ENCODE measurements around the gene TBC1D10B.

The TBC1D10B gene

GRCh38 chr16:30380072-30380802 is 9.9 kb upstream of the TBC1D10B start:
- Histone ChIP-seq H3K4me2 (ENCODE audit: low read length) (peak overlapping the region; percentile 95), H3K4me3 (ENCODE audit: low read depth, low read length, poor library complexity, severe bottlenecking) (peak overlapping the region; percentile 92), H3K79me2 (ENCODE audit: insufficient read depth, low read length) (peaks cover 8% of the 10 kb centered on the region; the same call in 1 of the 2 replicates), H3K9ac (ENCODE audit: low read length) (peak overlapping the region; percentile 94; the same call in 1 of the 2 replicates), H3F3A (ENCODE audit: insufficient read depth, low read length) (peaks cover 11% of the 10 kb centered on the region; the same call in 1 of the 2 replicates), H3K9me2 (ENCODE audit: low read depth, low read length) (no peaks in the 10 kb centered on the region), H3K27ac (ENCODE audit: low read depth, low read length, poor library complexity, severe bottlenecking) (peak overlapping the region; percentile 91), H3K9me3 (ENCODE audit: low read length) (no peaks in the 10 kb centered on the region), H3K27me3 (ENCODE audit: insufficient read depth, low read length) (no peaks in the 10 kb centered on the region), H4K20me1 (ENCODE audit: insufficient read depth, low read length) (no peaks in the 10 kb centered on the region), H2AFZ (ENCODE audit: low read length) (no peak overlapping the region), H3K4me1 (ENCODE audit: insufficient read depth, low read length, severe bottlenecking) (peaks cover 62% of the 10 kb centered on the region), H3K36me3 (ENCODE audit: insufficient read depth, low read length) (peaks cover 14% of the 10 kb centered on the region; the same call in 1 of the 2 replicates)
- TF ChIP-seq CTCF (IDR thresholded peaks at IDR 0.05; ENCODE audit: low read length) = no peak
- TF ChIP-seq EZH2 (IDR thresholded peaks at IDR 0.05; ENCODE audit: borderline replicate concordance, low read length) = no peak

GRCh38 chr16:30379158-30379783 is 9.0 kb upstream of the TBC1D10B start:
- H3K27me3 ChIP-seq (ENCODE audit: insufficient read depth, low read length) = no peaks in the 10 kb centered on the region
- peak overlapping the region; percentile 91 for H3K27ac ChIP-seq (ENCODE audit: low read depth, low read length, poor library complexity, severe bottlenecking)
- H3K4me2 ChIP-seq (ENCODE audit: low read length) = peak overlapping the region; percentile 95
- peaks cover 62% of the 10 kb centered on the region for H3K4me1 ChIP-seq (ENCODE audit: insufficient read depth, low read length, severe bottlenecking)
- peaks cover 8% of the 10 kb centered on the region; the same call in 1 of the 2 replicates for H3K79me2 ChIP-seq (ENCODE audit: insufficient read depth, low read length)
- H3K9me2 ChIP-seq (ENCODE audit: low read depth, low read length) = no peaks in the 10 kb centered on the region
- peak overlapping the region; percentile 92 for H3K4me3 ChIP-seq (ENCODE audit: low read depth, low read length, poor library complexity, severe bottlenecking)
- TF ChIP-seq CTCF (IDR thresholded peaks at IDR 0.05; ENCODE audit: low read length) = no peak
- no peak for TF ChIP-seq EZH2 (IDR thresholded peaks at IDR 0.05; ENCODE audit: borderline replicate concordance, low read length)
- peak overlapping the region; percentile 61; the same call in 1 of the 2 replicates for H3K9ac ChIP-seq (ENCODE audit: low read length)
- no peaks in the 10 kb centered on the region for H4K20me1 ChIP-seq (ENCODE audit: insufficient read depth, low read length)
- H2AFZ ChIP-seq (ENCODE audit: low read length) = no peak overlapping the region
- H3K36me3 ChIP-seq (ENCODE audit: insufficient read depth, low read length) = peaks cover 14% of the 10 kb centered on the region; the same call in 1 of the 2 replicates
- no peaks in the 10 kb centered on the region for H3K9me3 ChIP-seq (ENCODE audit: low read length)
- H3F3A ChIP-seq (ENCODE audit: insufficient read depth, low read length) = peaks cover 11% of the 10 kb centered on the region; the same call in 1 of the 2 replicates

GRCh38 chr16:30378236-30379157 is 8.2 kb upstream of the TBC1D10B start:
- no peaks in the 10 kb centered on the region for H3K9me2 ChIP-seq (ENCODE audit: low read depth, low read length)
- TF ChIP-seq CTCF (IDR thresholded peaks at IDR 0.05; ENCODE audit: low read length) (no peak), EZH2 (IDR thresholded peaks at IDR 0.05; ENCODE audit: borderline replicate concordance, low read length) (no peak)
- peaks cover 14% of the 10 kb centered on the region; the same call in 1 of the 2 replicates for H3K36me3 ChIP-seq (ENCODE audit: insufficient read depth, low read length)
- H3K27me3 ChIP-seq (ENCODE audit: insufficient read depth, low read length) = no peaks in the 10 kb centered on the region
- peak overlapping the region; percentile 95 for H3K4me2 ChIP-seq (ENCODE audit: low read length)
- H3K9me3 ChIP-seq (ENCODE audit: low read length) = no peaks in the 10 kb centered on the region
- peaks cover 60% of the 10 kb centered on the region for H3K4me1 ChIP-seq (ENCODE audit: insufficient read depth, low read length, severe bottlenecking)
- peak overlapping the region; percentile 92 for H3K4me3 ChIP-seq (ENCODE audit: low read depth, low read length, poor library complexity, severe bottlenecking)
- peaks cover 11% of the 10 kb centered on the region; the same call in 1 of the 2 replicates for H3F3A ChIP-seq (ENCODE audit: insufficient read depth, low read length)
- H2AFZ ChIP-seq (ENCODE audit: low read length) = no peak overlapping the region
- peak overlapping the region; percentile 82 for H3K9ac ChIP-seq (ENCODE audit: low read length)
- H4K20me1 ChIP-seq (ENCODE audit: insufficient read depth, low read length) = no peaks in the 10 kb centered on the region
- H3K27ac ChIP-seq (ENCODE audit: low read depth, low read length, poor library complexity, severe bottlenecking) = peak overlapping the region; percentile 94
- H3K79me2 ChIP-seq (ENCODE audit: insufficient read depth, low read length) = peaks cover 8% of the 10 kb centered on the region; the same call in 1 of the 2 replicates

Data from OCI-LY1 (cell line).